ENCODE results near the gene KRTAP1-3.
"Not testable (repeated sequence)": the region's sequence is repeated elsewhere in the genome, so short reads cannot be mapped to it uniquely, and the experiment has no call there.

The KRTAP1-3 gene

GRCh38 chr17:41009301-41009760, 25.3 kb downstream of the KRTAP1-3 start:
- DNase-seq = no peak

GRCh38 chr17:41008811-41009210, 25.9 kb downstream of the KRTAP1-3 start, which contains the start of gene KRTAP3-1:
Gene KRTAP3-1 (minus strand): TSS chr17:41009128. CDS start chr17:41009074, 54 bp downstream.
- DNase-seq = no peak

- no peak for DNase-seq
Measured at GRCh38 chr17:41004397-41004796, 30.3 kb downstream of the KRTAP1-3 start.

GRCh38 chr17:41003926-41004325, 30.7 kb downstream of the KRTAP1-3 start:
- DNase-seq = no peak

- DNase-seq = no peak
Measured at GRCh38 chr17:41002814-41003213, 31.9 kb downstream of the KRTAP1-3 start.

GRCh38 chr17:41001795-41002194, 32.9 kb downstream of the KRTAP1-3 start:
- DNase-seq = no peak

- DNase-seq = not testable (repeated sequence)
Measured at GRCh38 chr17:40999563-40999962, 35.1 kb downstream of the KRTAP1-3 start, which contains the start of gene KRTAP3-2. Gene KRTAP3-2 (minus strand): TSS chr17:40999906. CDS start chr17:40999853, 53 bp downstream.

GRCh38 chr17:40997361-40997760, 37.3 kb downstream of the KRTAP1-3 start:
- no peak for DNase-seq

GRCh38 chr17:40996829-40997228, 37.8 kb downstream of the KRTAP1-3 start:
- no peak for DNase-seq

- DNase-seq = no peak
Measured at GRCh38 chr17:40995116-40995515, 39.6 kb downstream of the KRTAP1-3 start.

GRCh38 chr17:40993839-40994238, 40.8 kb downstream of the KRTAP1-3 start, which contains the start of gene KRTAP3-3:
Gene KRTAP3-3 (minus strand): TSS chr17:40994164. CDS start chr17:40994097, 67 bp downstream.
- peak; percentile 41 for DNase-seq

- no peak for DNase-seq
Measured at GRCh38 chr17:40993084-40993483, 41.6 kb downstream of the KRTAP1-3 start.

- no peak for DNase-seq
Measured at GRCh38 chr17:40992666-40993065, 42.0 kb downstream of the KRTAP1-3 start.

- DNase-seq = no peak
Measured at GRCh38 chr17:40986920-40987319, 47.8 kb downstream of the KRTAP1-3 start.

GRCh38 chr17:40984226-40984625, 50.4 kb downstream of the KRTAP1-3 start, which contains the start of gene KRT40:
Gene KRT40 (minus strand): TSS chr17:40984326. CDS start chr17:40984273, 53 bp downstream.
- no peak for DNase-seq
